H1 (cell line): Measurements from ENCODE around the gene CCDC106. TPM values are rescaled to one million over a fixed set of nuclear protein-coding genes. Genes with fewer than 3 reads are reported as not detected.

Experiments
- CTCF ChIA-PET: fragments of 300-600 bp; sonication (Branson Sonifier 250); formaldehyde crosslinking; loops from one replicate; lab custom pipeline; 2021; ENCODE audit not compliant: partially characterized antibody; lab: Charles Lee
- POLR2A ChIA-PET: fragments of 300-600 bp; sonication (Branson Sonifier 250); formaldehyde crosslinking; loops from one replicate; lab custom pipeline; 2021; ENCODE audit warnings: inconsistent platforms; ENCODE audit not compliant: partially characterized antibody; lab: Charles Lee
- DNase-seq, 2 experiments: peaks; one replicate each; pipeline versions ENCODE4 v3.0.0 to v3.0.0-alpha.2; 2010 to 2022; ENCODE audit warnings: low spot score in 2 of 2, low read depth in 1 of 2, mixed read lengths in 1 of 2
- FAIRE-seq: peaks from 2 replicates; lab custom pipeline; 2011; peaks lifted over from hg19 to GRCh38; lab: Jason Lieb, UNC
- H2AFZ ChIP-seq: 2 replicates; pipeline ENCODE4 v1.8.1; 2012; ENCODE audit warnings: low read length, inconsistent platforms
- H2AK5ac ChIP-seq: 2 replicates; pipeline ENCODE4 v1.6.1; 2013; ENCODE audit warnings: low read depth, low read length
- H2BK120ac ChIP-seq: replicated peaks from 2 replicates; pipeline ENCODE3; 2013; ENCODE audit warnings: low read depth, low read length, inconsistent platforms
- H2BK12ac ChIP-seq: 2 replicates; pipeline ENCODE4 v1.6.1; 2013; ENCODE audit warnings: low read depth, low read length
- H2BK15ac ChIP-seq: 2 replicates; pipeline ENCODE4 v1.6.1; 2013; ENCODE audit warnings: low read length
- H2BK20ac ChIP-seq: 2 replicates; pipeline ENCODE4 v1.6.1; 2013; ENCODE audit warnings: low read length
- H2BK5ac ChIP-seq: 2 replicates; pipeline ENCODE4 v1.6.1; 2013; ENCODE audit warnings: low read depth, low read length
- H3K14ac ChIP-seq: 2 replicates; pipeline ENCODE4 v1.6.1; 2013; ENCODE audit warnings: inconsistent platforms; ENCODE audit not compliant: insufficient read length
- H3K18ac ChIP-seq: 2 replicates; pipeline ENCODE4 v1.6.1; 2013; ENCODE audit warnings: low read length; ENCODE audit errors: extremely low read depth
- H3K23ac ChIP-seq: 2 replicates; pipeline ENCODE4 v1.6.1; 2013; ENCODE audit warnings: inconsistent platforms; ENCODE audit not compliant: insufficient read length
- H3K23me2 ChIP-seq: 2 replicates; pipeline ENCODE4 v1.6.1; 2013; ENCODE audit warnings: low read depth, low read length
- H3K27ac ChIP-seq: 2 replicates; pipeline ENCODE4 v1.6.1; 2011; ENCODE audit warnings: low read depth, low read length, inconsistent platforms
- H3K27me3 ChIP-seq, 4 experiments: replicated peaks in 1 of 4; 1 replicate in 1 of 4; 2 replicates in 3 of 4; pipeline versions ENCODE4 v1.6.1 to v1.8.1; 2011 to 2013; ENCODE audit warnings: low read length in 3 of 4, mild to moderate bottlenecking in 3 of 4, inconsistent platforms in 2 of 4, mixed read lengths in 2 of 4, moderate library complexity in 1 of 4; ENCODE audit not compliant: control insufficient read depth in 3 of 4, insufficient read depth in 3 of 4; ENCODE audit errors: extremely low read depth in 1 of 4
- H3K36me3 ChIP-seq, 4 experiments: 2 replicates each; pipeline versions ENCODE4 v1.6.1 to v1.8.1; 2011 to 2013; ENCODE audit warnings: mild to moderate bottlenecking in 4 of 4, low read length in 3 of 4, moderate library complexity in 2 of 4, control low read depth in 1 of 4, inconsistent platforms in 1 of 4; ENCODE audit not compliant: insufficient read depth in 4 of 4, control insufficient read depth in 2 of 4
- H3K4ac ChIP-seq: replicated peaks from 2 replicates; pipeline ENCODE3; 2013; ENCODE audit warnings: low read length, low read depth, mixed read lengths, inconsistent platforms; ENCODE audit not compliant: insufficient read length
- H3K4me1 ChIP-seq, 4 experiments: replicated peaks in 1 of 4; 1 replicate in 1 of 4; 2 replicates in 3 of 4; pipeline versions ENCODE4 v1.6.1 to v1.8.1; 2011 to 2013; ENCODE audit warnings: low read length in 3 of 4, inconsistent platforms in 2 of 4, mixed read lengths in 1 of 4; ENCODE audit not compliant: insufficient read depth in 4 of 4, control insufficient read depth in 3 of 4
- H3K4me2 ChIP-seq, 2 experiments: 2 replicates each; pipeline versions ENCODE4 v1.6.1 to v1.8.1; 2011 to 2013; ENCODE audit warnings: low read depth in 2 of 2, low read length in 2 of 2, control low read depth in 1 of 2, inconsistent platforms in 1 of 2, mild to moderate bottlenecking in 1 of 2; ENCODE audit not compliant: insufficient read depth in 1 of 2
- H3K4me3 ChIP-seq, 4 experiments: fragments of 200-600, 300-600 bp in 1 of 4; sonication (generic), shearing (Covaris generic), sonication (Bioruptor Twin) in 1 of 4; 2 replicates each; pipeline versions ENCODE4 v1.5.1 to v1.8.1; 2011 to 2016; ENCODE audit warnings: low read length in 4 of 4, low read depth in 3 of 4, control low read depth in 2 of 4, inconsistent platforms in 2 of 4, mild to moderate bottlenecking in 2 of 4, mixed read lengths in 1 of 4, moderate library complexity in 1 of 4; ENCODE audit not compliant: insufficient read depth in 2 of 4; ENCODE audit errors: extremely low read depth in 1 of 4
- H3K56ac ChIP-seq: replicated peaks from 2 replicates; pipeline ENCODE3; 2013; ENCODE audit warnings: low read depth, mild to moderate bottlenecking, mixed read lengths, low read length, inconsistent platforms; ENCODE audit not compliant: insufficient read length
- H3K79me1 ChIP-seq: 2 replicates; pipeline ENCODE4 v1.6.1; 2013; ENCODE audit warnings: low read depth, low read length, control low read depth
- H3K79me2 ChIP-seq, 2 experiments: 2 replicates each; pipeline versions ENCODE4 v1.6.1 to v1.8.1; 2012 to 2013; ENCODE audit warnings: low read length in 2 of 2, mild to moderate bottlenecking in 2 of 2, inconsistent platforms in 1 of 2; ENCODE audit not compliant: insufficient read depth in 2 of 2, control insufficient read depth in 1 of 2
- H3K9ac ChIP-seq, 4 experiments: replicated peaks in 1 of 4; 1 replicate in 1 of 4; 2 replicates in 3 of 4; pipeline versions ENCODE4 v1.6.1 to v1.8.1; 2011 to 2013; ENCODE audit warnings: low read depth in 3 of 4, low read length in 3 of 4, control low read depth in 2 of 4, mild to moderate bottlenecking in 2 of 4, moderate library complexity in 2 of 4, inconsistent platforms in 1 of 4; ENCODE audit errors: extremely low read depth in 1 of 4
- H3K9me3 ChIP-seq, 2 experiments: 2 replicates each; pipeline versions ENCODE4 v1.6.1 to v1.8.1; 2012 to 2013; ENCODE audit warnings: mild to moderate bottlenecking in 2 of 2, moderate library complexity in 2 of 2, control low read depth in 1 of 2, inconsistent platforms in 1 of 2, low read depth in 1 of 2, low read length in 1 of 2, mixed read lengths in 1 of 2; ENCODE audit not compliant: insufficient read depth in 2 of 2
- H4K20me1 ChIP-seq, 2 experiments: replicated peaks in 1 of 2; 2 replicates each; pipeline versions ENCODE3 to v1.8.1; 2011 to 2013; ENCODE audit warnings: inconsistent platforms in 2 of 2, low read length in 2 of 2, mild to moderate bottlenecking in 1 of 2; ENCODE audit not compliant: insufficient read depth in 2 of 2, control insufficient read depth in 1 of 2
- H4K5ac ChIP-seq: 2 replicates; pipeline ENCODE4 v1.6.1; 2013; ENCODE audit warnings: low read length, low read depth, mixed read lengths, inconsistent platforms; ENCODE audit not compliant: insufficient read length
- H4K8ac ChIP-seq: 2 replicates; pipeline ENCODE4 v1.8.0; 2013; ENCODE audit warnings: mild to moderate bottlenecking, moderate library complexity, low read length, inconsistent platforms; ENCODE audit not compliant: insufficient read depth; ENCODE audit errors: extremely low read depth
- H4K91ac ChIP-seq: replicated peaks from 2 replicates; pipeline ENCODE3; 2013; ENCODE audit warnings: low read length, mixed read lengths, inconsistent platforms; ENCODE audit not compliant: insufficient read length
- ATF3 ChIP-seq: IDR thresholded peaks from 2 replicates; pipeline ENCODE4 v1.6.1; 2011; ENCODE audit warnings: low read depth, mild to moderate bottlenecking, low read length; ENCODE audit not compliant: insufficient read depth
- CEBPB ChIP-seq: IDR thresholded peaks from 2 replicates; pipeline ENCODE4 v1.6.1; 2012; ENCODE audit warnings: low read depth, low read length
- FOSL1 ChIP-seq: IDR thresholded peaks from 2 replicates; pipeline ENCODE4 v1.6.1; 2011; ENCODE audit warnings: mild to moderate bottlenecking, low read depth, low read length, moderate library complexity; ENCODE audit not compliant: insufficient read depth
- KDM5A ChIP-seq: fragments of 200-600 bp; IDR thresholded peaks from 2 replicates; pipeline ENCODE4 v1.7.1; 2012; ENCODE audit warnings: mild to moderate bottlenecking, low read length, inconsistent platforms, mixed read lengths
- MAX ChIP-seq: IDR thresholded peaks from 2 replicates; pipeline ENCODE4 v1.6.1; 2012; ENCODE audit warnings: inconsistent platforms
- POLR2A ChIP-seq, 2 experiments: IDR thresholded peaks; 1 replicate in 1 of 2; 2 replicates in 1 of 2; pipeline ENCODE4 v1.6.1; 2011; ENCODE audit warnings: low read depth in 2 of 2, low read length in 2 of 2, mild to moderate bottlenecking in 2 of 2; ENCODE audit errors: control extremely low read depth in 1 of 2
- SIX5 ChIP-seq: IDR thresholded peaks from 2 replicates; pipeline ENCODE4 v1.6.1; 2011; ENCODE audit warnings: mild to moderate bottlenecking, low read depth, low read length
- SRF ChIP-seq: IDR thresholded peaks from 2 replicates; pipeline ENCODE4 v1.6.1; 2011; ENCODE audit warnings: mild to moderate bottlenecking, low read depth, low read length, moderate library complexity
- ZNF274 ChIP-seq: IDR thresholded peaks from 2 replicates; pipeline ENCODE4 v1.7.0; 2012; ENCODE audit warnings: low read length, borderline replicate concordance; ENCODE audit errors: extremely low read depth
- WGBS, 2 experiments: shearing (Covaris generic) in 1 of 2; methylation state at CpG; one replicate each; pipeline versions ENCODE4 v1.1.6 to v1.1.7; 2013 to 2015; ENCODE audit warnings: low lambda C conversion rate in 2 of 2, mixed read lengths in 2 of 2, inconsistent platforms in 1 of 2, low coverage in 1 of 2, missing lambda C conversion rate in 1 of 2; ENCODE audit not compliant: insufficient replicate concordance in 2 of 2, insufficient coverage in 1 of 2, insufficient read length in 1 of 2; ENCODE audit errors: extremely low coverage in 1 of 2, missing lambda C conversion rate in 1 of 2; 5-methylcytosine and 5-hydroxymethylcytosine counted together
- polyA plus RNA-seq, 7 experiments: library from polyadenylated mRNA; depleted of rRNA in 3 of 7; stranded (reverse) in 5 of 7; unstranded in 2 of 7; fragments of >200 nt in 5 of 7; fragments of 200-250 nt in 2 of 7; gene quantifications; 1 replicate in 5 of 7; 2 replicates in 1 of 7; 4 replicates in 1 of 7; pipeline versions ENCODE4 v1.2.1 to v1.2.3, GENCODE V29; 2011 to 2013; ENCODE audit warnings: missing spikeins in 2 of 7, mixed read lengths in 2 of 7
- total RNA-seq: library from RNA; stranded (reverse); fragmentation: NEBNext Ultra II Directional; extraction: Animal tissue kit (Norgen Biotek cat#: 25700); gene quantifications from 2 replicates; pipeline ENCODE4 v1.2.1, GENCODE V29; 2021

CCDC106 gene
- total and polyA plus RNA-seq, 2 of the 8 experiments (the other 6 are each of a cell fraction or from before 2014, with no cell fraction given): 12.0 to 20.1 TPM

- Histone ChIP-seq H3K23ac (no peak overlapping the region), H2BK15ac (no peak overlapping the region), H3K4me2 (no peak overlapping the region), H3K9ac (no peak overlapping the region), H3K4me1 (no peaks in the 10 kb centered on the region), H3K56ac (no peak overlapping the region), H4K20me1 (peaks cover 4 to 26% of the 10 kb centered on the region in 2 experiments), H3K36me3 (peaks cover 0 to 30% (median 1%) of the 10 kb centered on the region in 4 experiments; a peak in 4 of 8 replicates), H3K4ac (no peak overlapping the region), H3K23me2 (no peaks in the 10 kb centered on the region), H2AFZ (no peak overlapping the region), H2BK120ac (no peak overlapping the region), H3K27ac (no peak overlapping the region), H2AK5ac (no peak overlapping the region), H2BK20ac (no peak overlapping the region), H4K91ac (no peak overlapping the region), H2BK5ac (no peak overlapping the region), H3K18ac (no peak overlapping the region), H3K79me1 (peaks cover 4% of the 10 kb centered on the region; the same call in 1 of the 2 replicates), H4K5ac (no peak overlapping the region), H3K4me3 (no peak overlapping the region), H2BK12ac (no peak overlapping the region), H3K27me3 (no peaks in the 10 kb centered on the region), H3K9me3 (no peaks in the 10 kb centered on the region; a peak in 1 of 4 replicates), H3K14ac (no peak overlapping the region), H3K79me2 (peaks cover 0 to under 1% of the 10 kb centered on the region in 2 experiments; a peak in 1 of 4 replicates), H4K8ac (no peak overlapping the region)
- WGBS, 2 experiments: 94% methylated on average over 3 of the region's 3 CpGs; no CpG with 5 or more reads in 1 of the 2 experiments
- CTCF ChIA-PET: interaction anchor here (1.1 to 1.5 kb wide), 3 partner anchors 13 to 92 kb away, joined by 3 read pairs; partner anchors contain the start of genes FIZ1 and ZNF524
- TF ChIP-seq KDM5A: no peak
- TF ChIP-seq ZNF274: no peak
- TF ChIP-seq POLR2A (IDR thresholded peaks at IDR 0.05; ENCODE audit: control extremely low read depth in 1 of 2, low read depth in 2 of 2, low read length in 2 of 2): no peak
- TF ChIP-seq MAX: no peak
- TF ChIP-seq SRF: no peak
- no peak for TF ChIP-seq ATF3
- TF ChIP-seq CEBPB: no peak
- no peak for TF ChIP-seq SIX5
- no peak for TF ChIP-seq FOSL1
- DNase-seq (no peak), FAIRE-seq (no peak)
- POLR2A ChIA-PET: interaction anchor here (0.9 to 4.3 kb wide), 7 partner anchors 9 to 53 kb away, joined by 3 to 32 read pairs (median 3); partner anchors contain the start of genes FIZ1, ZNF524 and ZNF784
Measured at GRCh38 chr19:55611983-55612645, 35.9 kb upstream of the CCDC106 start.
